ENCODE results near the gene FILIP1L. TPM values are rescaled to one million over a fixed set of nuclear protein-coding genes. Genes with fewer than 3 reads are reported as not detected.

Gene FILIP1L
- total and polyA plus RNA-seq, 2 of the 13 experiments (the other 11 are each of a cell fraction or from before 2014, with no cell fraction given): 8.1 to 187 TPM

DNA sequence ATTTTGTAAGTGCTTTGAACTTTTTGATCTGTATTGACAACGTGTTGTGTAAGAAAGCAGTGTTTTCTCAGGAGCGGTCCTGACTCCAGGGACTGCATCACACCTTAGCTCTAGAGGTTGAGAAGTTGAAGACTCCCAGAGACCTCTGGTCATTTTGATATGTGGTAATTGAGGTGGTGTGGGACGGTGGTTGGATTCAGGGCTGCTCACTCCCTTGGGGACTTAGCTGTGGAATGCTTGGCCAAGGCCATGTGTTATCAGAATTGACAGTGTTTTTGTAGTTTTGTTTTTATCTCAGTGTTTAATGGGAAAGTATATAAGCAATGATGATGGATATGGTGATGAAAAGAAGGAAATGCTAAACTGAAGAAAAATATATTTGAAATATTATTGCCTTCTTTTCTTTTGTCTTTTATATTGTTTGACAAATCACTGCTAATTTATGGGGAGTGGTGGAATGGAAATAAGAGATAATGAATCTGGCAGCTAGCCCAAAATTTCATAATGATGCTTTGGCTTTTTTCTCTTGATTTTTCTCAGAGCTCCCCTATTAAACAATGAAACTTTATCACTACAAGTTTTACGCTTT is 280.6 kb downstream of the FILIP1L start:
- BruUV-seq (replicated peaks): no TSS peak
- in situ Hi-C loops (cut with HindIII; ENCODE audit: extremely low pct_ligation_motif_present, low pct_unique_long_range_greater_than_20kb) (loop anchor here (25.0 kb wide), 1 partner anchor 754 kb away; no protein-coding TSS in a partner anchor), intact Hi-C loops (cut with micrococcal nuclease; ENCODE audit: unreplicated experiment) (loop anchor here (2.0 to 5.0 kb wide), 2 partner anchors 629 to 759 kb away; no protein-coding TSS in a partner anchor)
- ATAC-seq (no peak), DNase-seq (ENCODE audit: low spot score) (no peak), FAIRE-seq (no peak)
- no peak overlapping the region for H3K27ac ChIP-seq (ENCODE audit: extremely low read length, insufficient read depth, low read length)
- no peaks in the 10 kb centered on the region for H3K36me3 ChIP-seq (replicated peaks in 1 of 2; ENCODE audit: control insufficient read depth in 1 of 2, insufficient read depth in 2 of 2, low read length in 2 of 2)
- CTCF ChIA-PET (ENCODE audit: low intra/inter-chr PET ratio, low total read pairs): no interaction called here
- H3K4me1 ChIP-seq (ENCODE audit: insufficient read depth, low read length): peaks cover 28% of the 10 kb centered on the region
- 69% methylated on average over 4 of the region's 4 CpGs for WGBS (ENCODE audit: low lambda C conversion rate)
- H3K79me2 ChIP-seq (ENCODE audit: insufficient read depth, low read length): peaks cover 27% of the 10 kb centered on the region
- POLR2A ChIA-PET: interaction anchor here (1.0 to 1.6 kb wide), 3 partner anchors 10 to 420 kb away, joined by 3 to 4 read pairs (median 3); partner anchors contain the start of gene CMSS1
- H3K4me3 ChIP-seq (replicated peaks in 1 of 3; ENCODE audit: insufficient read depth in 1 of 3, low read depth in 2 of 3, low read length in 3 of 3): no peak overlapping the region
- H3K9me3 ChIP-seq (ENCODE audit: low read length): no peaks in the 10 kb centered on the region
- H3K9ac ChIP-seq (ENCODE audit: insufficient read depth, low read depth, low read length): no peak overlapping the region
- H3K27me3 ChIP-seq (ENCODE audit: control insufficient read depth in 1 of 2, insufficient read depth in 2 of 2, low read length in 2 of 2): no peaks in the 10 kb centered on the region
- no peak overlapping the region for H2AFZ ChIP-seq (ENCODE audit: low read length)
- no peaks in the 10 kb centered on the region for H4K20me1 ChIP-seq (ENCODE audit: insufficient read depth, low read length)
- H3K4me2 ChIP-seq (ENCODE audit: low read depth, low read length): no peak overlapping the region
- TF ChIP-seq, protein P1, sequence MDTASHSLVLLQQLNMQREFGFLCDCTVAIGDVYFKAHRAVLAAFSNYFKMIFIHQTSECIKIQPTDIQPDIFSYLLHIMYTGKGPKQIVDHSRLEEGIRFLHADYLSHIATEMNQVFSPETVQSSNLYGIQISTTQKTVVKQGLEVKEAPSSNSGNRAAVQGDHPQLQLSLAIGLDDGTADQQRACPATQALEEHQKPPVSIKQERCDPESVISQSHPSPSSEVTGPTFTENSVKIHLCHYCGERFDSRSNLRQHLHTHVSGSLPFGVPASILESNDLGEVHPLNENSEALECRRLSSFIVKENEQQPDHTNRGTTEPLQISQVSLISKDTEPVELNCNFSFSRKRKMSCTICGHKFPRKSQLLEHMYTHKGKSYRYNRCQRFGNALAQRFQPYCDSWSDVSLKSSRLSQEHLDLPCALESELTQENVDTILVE (CRISPR knock-in tag; IDR thresholded peaks at IDR 0.05): no peak
- TF ChIP-seq, protein P2, sequence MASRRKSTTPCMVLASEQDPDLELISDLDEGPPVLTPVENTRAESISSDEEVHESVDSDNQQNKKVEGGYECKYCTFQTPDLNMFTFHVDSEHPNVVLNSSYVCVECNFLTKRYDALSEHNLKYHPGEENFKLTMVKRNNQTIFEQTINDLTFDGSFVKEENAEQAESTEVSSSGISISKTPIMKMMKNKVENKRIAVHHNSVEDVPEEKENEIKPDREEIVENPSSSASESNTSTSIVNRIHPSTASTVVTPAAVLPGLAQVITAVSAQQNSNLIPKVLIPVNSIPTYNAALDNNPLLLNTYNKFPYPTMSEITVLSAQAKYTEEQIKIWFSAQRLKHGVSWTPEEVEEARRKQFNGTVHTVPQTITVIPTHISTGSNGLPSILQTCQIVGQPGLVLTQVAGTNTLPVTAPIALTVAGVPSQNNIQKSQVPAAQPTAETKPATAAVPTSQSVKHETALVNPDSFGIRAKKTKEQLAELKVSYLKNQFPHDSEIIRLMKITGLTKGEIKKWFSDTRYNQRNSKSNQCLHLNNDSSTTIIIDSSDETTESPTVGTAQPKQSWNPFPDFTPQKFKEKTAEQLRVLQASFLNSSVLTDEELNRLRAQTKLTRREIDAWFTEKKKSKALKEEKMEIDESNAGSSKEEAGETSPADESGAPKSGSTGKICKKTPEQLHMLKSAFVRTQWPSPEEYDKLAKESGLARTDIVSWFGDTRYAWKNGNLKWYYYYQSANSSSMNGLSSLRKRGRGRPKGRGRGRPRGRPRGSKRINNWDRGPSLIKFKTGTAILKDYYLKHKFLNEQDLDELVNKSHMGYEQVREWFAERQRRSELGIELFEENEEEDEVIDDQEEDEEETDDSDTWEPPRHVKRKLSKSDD (CRISPR knock-in tag; IDR thresholded peaks at IDR 0.05; ENCODE audit: low read depth): no peak
- TF ChIP-seq, protein P3, sequence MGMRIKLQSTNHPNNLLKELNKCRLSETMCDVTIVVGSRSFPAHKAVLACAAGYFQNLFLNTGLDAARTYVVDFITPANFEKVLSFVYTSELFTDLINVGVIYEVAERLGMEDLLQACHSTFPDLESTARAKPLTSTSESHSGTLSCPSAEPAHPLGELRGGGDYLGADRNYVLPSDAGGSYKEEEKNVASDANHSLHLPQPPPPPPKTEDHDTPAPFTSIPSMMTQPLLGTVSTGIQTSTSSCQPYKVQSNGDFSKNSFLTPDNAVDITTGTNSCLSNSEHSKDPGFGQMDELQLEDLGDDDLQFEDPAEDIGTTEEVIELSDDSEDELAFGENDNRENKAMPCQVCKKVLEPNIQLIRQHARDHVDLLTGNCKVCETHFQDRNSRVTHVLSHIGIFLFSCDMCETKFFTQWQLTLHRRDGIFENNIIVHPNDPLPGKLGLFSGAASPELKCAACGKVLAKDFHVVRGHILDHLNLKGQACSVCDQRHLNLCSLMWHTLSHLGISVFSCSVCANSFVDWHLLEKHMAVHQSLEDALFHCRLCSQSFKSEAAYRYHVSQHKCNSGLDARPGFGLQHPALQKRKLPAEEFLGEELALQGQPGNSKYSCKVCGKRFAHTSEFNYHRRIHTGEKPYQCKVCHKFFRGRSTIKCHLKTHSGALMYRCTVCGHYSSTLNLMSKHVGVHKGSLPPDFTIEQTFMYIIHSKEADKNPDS (CRISPR knock-in tag; IDR thresholded peaks at IDR 0.05): no peak
- no peak for TF ChIP-seq PHF8 (CRISPR knock-in tag; IDR thresholded peaks at IDR 0.05)
- no peak for TF ChIP-seq NR2F6 (IDR thresholded peaks at IDR 0.05)
- no peak for TF ChIP-seq NR2F6 (CRISPR knock-in tag; IDR thresholded peaks at IDR 0.05)
- no peak for TF ChIP-seq AHR (CRISPR knock-in tag; IDR thresholded peaks at IDR 0.05)
- TF ChIP-seq, protein P4, sequence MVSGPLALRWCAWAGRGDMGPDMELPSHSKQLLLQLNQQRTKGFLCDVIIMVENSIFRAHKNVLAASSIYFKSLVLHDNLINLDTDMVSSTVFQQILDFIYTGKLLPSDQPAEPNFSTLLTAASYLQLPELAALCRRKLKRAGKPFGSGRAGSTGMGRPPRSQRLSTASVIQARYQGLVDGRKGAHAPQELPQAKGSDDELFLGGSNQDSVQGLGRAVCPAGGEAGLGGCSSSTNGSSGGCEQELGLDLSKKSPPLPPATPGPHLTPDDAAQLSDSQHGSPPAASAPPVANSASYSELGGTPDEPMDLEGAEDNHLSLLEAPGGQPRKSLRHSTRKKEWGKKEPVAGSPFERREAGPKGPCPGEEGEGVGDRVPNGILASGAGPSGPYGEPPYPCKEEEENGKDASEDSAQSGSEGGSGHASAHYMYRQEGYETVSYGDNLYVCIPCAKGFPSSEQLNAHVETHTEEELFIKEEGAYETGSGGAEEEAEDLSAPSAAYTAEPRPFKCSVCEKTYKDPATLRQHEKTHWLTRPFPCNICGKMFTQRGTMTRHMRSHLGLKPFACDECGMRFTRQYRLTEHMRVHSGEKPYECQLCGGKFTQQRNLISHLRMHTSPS (CRISPR knock-in tag; IDR thresholded peaks at IDR 0.05; ENCODE audit: low read depth): no peak
- no peak for TF ChIP-seq ZNF746 (CRISPR knock-in tag; IDR thresholded peaks at IDR 0.05)
- no peak for TF ChIP-seq FOXJ3 (CRISPR knock-in tag; IDR thresholded peaks at IDR 0.05; ENCODE audit: borderline replicate concordance)
- no peak for TF ChIP-seq HNF4G (IDR thresholded peaks at IDR 0.05; ENCODE audit: borderline replicate concordance, low read depth, low read length)
- TF ChIP-seq HNF4G (CRISPR knock-in tag; IDR thresholded peaks at IDR 0.05; ENCODE audit: borderline replicate concordance, low read depth): no peak
- TF ChIP-seq, protein P5, sequence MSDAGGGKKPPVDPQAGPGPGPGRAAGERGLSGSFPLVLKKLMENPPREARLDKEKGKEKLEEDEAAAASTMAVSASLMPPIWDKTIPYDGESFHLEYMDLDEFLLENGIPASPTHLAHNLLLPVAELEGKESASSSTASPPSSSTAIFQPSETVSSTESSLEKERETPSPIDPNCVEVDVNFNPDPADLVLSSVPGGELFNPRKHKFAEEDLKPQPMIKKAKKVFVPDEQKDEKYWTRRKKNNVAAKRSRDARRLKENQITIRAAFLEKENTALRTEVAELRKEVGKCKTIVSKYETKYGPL (CRISPR knock-in tag; IDR thresholded peaks at IDR 0.05): no peak

Measured in HepG2 (cell line).